Caco-2 (cell line): ENCODE data around the gene MAZ. TPM values are rescaled to one million over a fixed set of nuclear protein-coding genes. Genes with fewer than 3 reads are reported as not detected.
"Not testable (repeated sequence)": the region's sequence is repeated elsewhere in the genome, so short reads cannot be mapped to it uniquely, and the experiment has no call there.

Source experiments
- BruUV-seq: library from RNA; stranded (reverse); fragments of 400-500 nt; replicated peaks from 2 replicates; lab custom pipeline; 2021; lab: Mats Ljungman, UMichigan
- CTCF ChIA-PET: fragments of 300-600 bp; sonication (Branson Sonifier 250); formaldehyde crosslinking; loops from one replicate; lab custom pipeline; 2022; ENCODE audit warnings: antibody characterized with exemption; lab: Charles Lee
- POLR2A ChIA-PET: fragments of 300-600 bp; sonication (Branson Sonifier 250); formaldehyde crosslinking; loops from one replicate; lab custom pipeline; 2022; ENCODE audit warnings: antibody characterized with exemption; lab: Charles Lee
- DNase-seq, 2 experiments: peaks; one replicate each; pipeline versions ENCODE4 v3.0.0 to v3.0.0-alpha.2; 2020 to 2022
- H3K27me3 ChIP-seq: replicated peaks from 2 replicates; pipeline ENCODE4 v1.6.0; 2011; ENCODE audit warnings: low read length; ENCODE audit not compliant: control insufficient read depth, insufficient read depth
- H3K36me3 ChIP-seq: 2 replicates; pipeline ENCODE4 v1.5.1; 2011; ENCODE audit warnings: low read length; ENCODE audit not compliant: control insufficient read depth, insufficient read depth
- H3K4me1 ChIP-seq: fragments of 250-450 bp; sonication (Bioruptor Pico); 2 replicates; pipeline ENCODE4 v1.5.1; 2020; ENCODE audit warnings: mild to moderate bottlenecking
- H3K4me3 ChIP-seq: 2 replicates; pipeline ENCODE4 v1.5.1; 2011; ENCODE audit warnings: low read depth, mild to moderate bottlenecking, control low read depth, low read length
- H3K9me3 ChIP-seq: fragments of 250-450 bp; sonication (Bioruptor Pico); 2 replicates; pipeline ENCODE4 v1.5.1; 2020; ENCODE audit warnings: mild to moderate bottlenecking, moderate library complexity
- H3K27ac Mint-ChIP-seq: one replicate; pipeline ENCODE4 v1.8.0; 2022; ENCODE audit warnings: mixed read lengths; ENCODE audit not compliant: unreplicated experiment
- H3K27me3 Mint-ChIP-seq: one replicate; pipeline ENCODE4 v1.8.0; 2022; ENCODE audit warnings: mixed read lengths; ENCODE audit not compliant: insufficient read depth, unreplicated experiment
- H3K36me3 Mint-ChIP-seq: one replicate; pipeline ENCODE4 v1.8.0; 2022; ENCODE audit warnings: mild to moderate bottlenecking, mixed read lengths; ENCODE audit not compliant: insufficient read depth, unreplicated experiment
- H3K4me1 Mint-ChIP-seq: one replicate; pipeline ENCODE4 v1.8.0; 2022; ENCODE audit warnings: low read depth, mixed read lengths; ENCODE audit not compliant: unreplicated experiment
- H3K4me3 Mint-ChIP-seq: one replicate; pipeline ENCODE4 v1.8.0; 2022; ENCODE audit warnings: mild to moderate bottlenecking, moderate library complexity, mixed read lengths; ENCODE audit not compliant: unreplicated experiment
- H3K9me3 Mint-ChIP-seq: one replicate; pipeline ENCODE4 v1.8.0; 2022; ENCODE audit warnings: mixed read lengths; ENCODE audit not compliant: unreplicated experiment
- intact Hi-C: fragments of 100-400 bp; cut with micrococcal nuclease; formaldehyde crosslinking; loops from one replicate; pipeline ENCODE4 v1.10.0; 2022; ENCODE audit not compliant: unreplicated experiment
- total RNA-seq: library from RNA; stranded (reverse); gene quantifications from 2 replicates; pipeline ENCODE4 v1.2.3, GENCODE V29; 2022
- TF ChIP-seq, protein P1 (sequence below), 2 experiments: fragments of 200-600 bp in 1 of 2; IDR thresholded peaks; 1 replicate in 1 of 2; 2 replicates in 1 of 2; pipeline versions ENCODE4 v1.5.1 to v1.8.0; 2011 to 2022; ENCODE audit warnings: antibody characterized with exemption in 1 of 2, control low read depth in 1 of 2, inconsistent platforms in 1 of 2, low read depth in 1 of 2, low read length in 1 of 2, mild to moderate bottlenecking in 1 of 2, moderate library complexity in 1 of 2; ENCODE audit not compliant: insufficient read depth in 1 of 2, severe bottlenecking in 1 of 2, unreplicated experiment in 1 of 2

MAZ gene
- total RNA-seq, 1 experiment from 2014 or later, result 317 TPM

DNA sequence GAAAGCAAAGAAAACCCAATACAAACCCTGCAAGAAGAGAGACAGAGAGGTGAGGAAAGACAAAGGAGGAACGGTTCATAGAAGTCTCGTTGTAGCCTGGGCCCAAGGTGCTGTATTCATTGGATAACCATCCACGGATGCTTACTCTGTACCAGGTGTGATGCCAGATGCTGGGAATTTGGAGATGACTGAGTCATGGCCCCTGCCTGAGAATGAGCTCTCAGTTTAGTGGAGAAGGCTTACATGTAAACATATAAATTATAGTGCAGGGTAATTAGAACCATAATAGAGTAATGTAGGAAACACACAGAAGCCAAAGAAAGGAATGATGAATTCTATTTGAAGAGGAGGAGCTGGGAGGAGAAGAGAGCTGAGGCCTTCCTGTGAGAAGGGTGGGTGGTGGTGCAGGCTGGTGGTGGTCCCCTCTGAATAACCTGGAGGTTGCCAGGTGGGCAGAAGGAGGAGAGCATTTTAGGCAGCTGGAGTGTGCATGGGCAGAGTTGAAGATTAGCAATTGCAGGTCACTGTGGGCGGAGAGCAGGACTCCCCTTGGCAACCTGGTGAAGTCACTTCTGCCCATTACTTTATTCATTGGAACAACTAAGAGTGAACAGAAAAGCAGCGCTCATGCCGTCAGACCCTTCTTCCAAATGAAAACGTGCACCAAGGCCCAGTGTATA, 35.9 kb upstream of the MAZ start:
- Mint-ChIP-seq H3K27me3 (no peaks in the 10 kb centered on the region), H3K9me3 (peaks cover 10% of the 10 kb centered on the region), H3K27ac (peak overlapping the region; percentile 34), H3K4me3 (no peak overlapping the region), H3K36me3 (peaks cover 6% of the 10 kb centered on the region), H3K4me1 (peaks cover 30% of the 10 kb centered on the region)
- Histone ChIP-seq H3K4me3 (no peak overlapping the region), H3K4me1 (peaks cover 5% of the 10 kb centered on the region), H3K36me3 (no peaks in the 10 kb centered on the region), H3K27me3 (no peaks in the 10 kb centered on the region), H3K9me3 (no peaks in the 10 kb centered on the region)
- DNase-seq, result no peak
- ChIA-PET CTCF (no interaction called here), POLR2A (no interaction called here)
- TF ChIP-seq, protein P1, sequence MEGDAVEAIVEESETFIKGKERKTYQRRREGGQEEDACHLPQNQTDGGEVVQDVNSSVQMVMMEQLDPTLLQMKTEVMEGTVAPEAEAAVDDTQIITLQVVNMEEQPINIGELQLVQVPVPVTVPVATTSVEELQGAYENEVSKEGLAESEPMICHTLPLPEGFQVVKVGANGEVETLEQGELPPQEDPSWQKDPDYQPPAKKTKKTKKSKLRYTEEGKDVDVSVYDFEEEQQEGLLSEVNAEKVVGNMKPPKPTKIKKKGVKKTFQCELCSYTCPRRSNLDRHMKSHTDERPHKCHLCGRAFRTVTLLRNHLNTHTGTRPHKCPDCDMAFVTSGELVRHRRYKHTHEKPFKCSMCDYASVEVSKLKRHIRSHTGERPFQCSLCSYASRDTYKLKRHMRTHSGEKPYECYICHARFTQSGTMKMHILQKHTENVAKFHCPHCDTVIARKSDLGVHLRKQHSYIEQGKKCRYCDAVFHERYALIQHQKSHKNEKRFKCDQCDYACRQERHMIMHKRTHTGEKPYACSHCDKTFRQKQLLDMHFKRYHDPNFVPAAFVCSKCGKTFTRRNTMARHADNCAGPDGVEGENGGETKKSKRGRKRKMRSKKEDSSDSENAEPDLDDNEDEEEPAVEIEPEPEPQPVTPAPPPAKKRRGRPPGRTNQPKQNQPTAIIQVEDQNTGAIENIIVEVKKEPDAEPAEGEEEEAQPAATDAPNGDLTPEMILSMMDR (IDR thresholded peaks at IDR 0.05; ENCODE audit: insufficient read depth in 1 of 2, low read depth in 1 of 2, low read length in 1 of 2, severe bottlenecking in 1 of 2, unreplicated experiment in 1 of 2), result no peak
- BruUV-seq, result no TSS peak
- intact Hi-C loops, result no loop called here

DNA sequence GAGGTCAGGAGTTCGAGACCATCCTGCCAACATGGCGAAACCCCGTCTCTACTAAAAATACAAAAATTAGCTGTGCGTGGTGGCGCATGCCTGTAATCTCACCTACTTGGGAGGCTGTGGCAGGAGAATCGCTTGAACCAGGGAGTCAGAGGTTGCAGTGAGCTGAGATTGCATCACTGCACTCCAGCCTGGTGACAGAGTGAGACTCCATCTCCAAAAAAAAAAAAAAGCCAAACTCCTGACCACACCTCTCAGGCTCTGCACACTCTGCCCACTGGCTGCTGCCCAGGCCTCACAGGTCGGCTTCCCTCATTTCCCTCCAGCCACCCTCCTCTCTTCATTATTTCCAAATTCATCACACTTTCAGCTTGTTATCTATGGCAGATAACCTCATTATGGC, 34.0 kb upstream of the MAZ start:
- DNase-seq, BruUV-seq, H3K4me3 ChIP-seq, H3K4me3 Mint-ChIP-seq, H3K9me3 Mint-ChIP-seq, H3K27me3 Mint-ChIP-seq, intact Hi-C loops, H3K36me3 ChIP-seq, POLR2A ChIA-PET, H3K9me3 ChIP-seq, H3K27me3 ChIP-seq, H3K36me3 Mint-ChIP-seq, H3K27ac Mint-ChIP-seq: not testable (repeated sequence)
- H3K4me1 ChIP-seq, result peaks cover 13% of the 10 kb centered on the region
- peaks cover 34% of the 10 kb centered on the region for H3K4me1 Mint-ChIP-seq
- CTCF ChIA-PET, result interaction anchor here (1.0 kb wide), 1 partner anchor 72 kb away, joined by 5 read pairs; no protein-coding TSS in a partner anchor

- Mint-ChIP-seq H3K4me1 (peaks cover 41% of the 10 kb centered on the region), H3K27ac (peak overlapping the region; percentile 45), H3K36me3 (peaks cover 6% of the 10 kb centered on the region), H3K27me3 (no peaks in the 10 kb centered on the region), H3K9me3 (peaks cover 10% of the 10 kb centered on the region), H3K4me3 (no peak overlapping the region)
- BruUV-seq, result no TSS peak
- no peaks in the 10 kb centered on the region for H3K27me3 ChIP-seq
- no peak overlapping the region for H3K4me3 ChIP-seq
- CTCF ChIA-PET, result no interaction called here
- peaks cover 33% of the 10 kb centered on the region for H3K4me1 ChIP-seq
- intact Hi-C loops, result loop anchor here (5.0 kb wide), 1 partner anchor 47 kb away; no protein-coding TSS in a partner anchor
- TF ChIP-seq, protein P1 (IDR thresholded peaks at IDR 0.05; ENCODE audit: insufficient read depth in 1 of 2, low read depth in 1 of 2, low read length in 1 of 2, severe bottlenecking in 1 of 2, unreplicated experiment in 1 of 2), result no peak
- POLR2A ChIA-PET, result no interaction called here
- DNase-seq, result no peak
- no peaks in the 10 kb centered on the region for H3K9me3 ChIP-seq
- H3K36me3 ChIP-seq, result no peaks in the 10 kb centered on the region
Observed at GRCh38 chr16:29774730-29775129, 31.6 kb upstream of the MAZ start.
